DND-41 (cell line): Measurements from ENCODE around the gene CROCC.

ENCODE experiments used
- ATAC-seq: fragments of 200-7000 bp; cut with Tn5 transposase; 3 replicates; pipeline ENCODE4 v1.9.1; 2021; ENCODE audit warnings: low read depth; ENCODE audit not compliant: insufficient read depth
- DNase-seq: peaks from one replicate; pipeline ENCODE4 v3.0.0-alpha.2; 2020
- H2AFZ ChIP-seq: 2 replicates; pipeline ENCODE4 v1.6.0; 2012; ENCODE audit warnings: low read depth, low read length
- H3K27ac ChIP-seq: 2 replicates; pipeline ENCODE4 v1.5.1; 2012; ENCODE audit warnings: low read length, inconsistent platforms
- H3K27me3 ChIP-seq: fragments of 200-600 bp; sonication (generic); 2 replicates; pipeline ENCODE4 v1.6.0; 2012; ENCODE audit warnings: low read length, mild to moderate bottlenecking, inconsistent platforms; ENCODE audit not compliant: insufficient read depth, poor library complexity
- H3K36me3 ChIP-seq: 2 replicates; pipeline ENCODE4 v1.5.1; 2012; ENCODE audit warnings: low read length, inconsistent platforms; ENCODE audit not compliant: insufficient read depth
- H3K4me1 ChIP-seq: 2 replicates; pipeline ENCODE4 v1.5.1; 2012; ENCODE audit warnings: mild to moderate bottlenecking, low read length; ENCODE audit not compliant: insufficient read depth
- H3K4me2 ChIP-seq: 2 replicates; pipeline ENCODE4 v1.6.0; 2012; ENCODE audit warnings: mild to moderate bottlenecking, moderate library complexity, low read length, inconsistent platforms; ENCODE audit not compliant: insufficient read depth
- H3K4me3 ChIP-seq, 2 experiments: fragments of 200-600 bp in 1 of 2; shearing (Covaris generic) in 1 of 2; 2 replicates each; pipeline ENCODE4 v1.5.1; 2012 to 2016; ENCODE audit warnings: inconsistent platforms in 2 of 2, low read length in 2 of 2, mild to moderate bottlenecking in 2 of 2, low read depth in 1 of 2, moderate library complexity in 1 of 2
- H3K79me2 ChIP-seq: 2 replicates; pipeline ENCODE4 v1.6.0; 2012; ENCODE audit warnings: low read length, inconsistent platforms; ENCODE audit not compliant: insufficient read depth
- H3K9ac ChIP-seq: 2 replicates; pipeline ENCODE4 v1.6.0; 2012; ENCODE audit warnings: low read depth, mild to moderate bottlenecking, inconsistent platforms, low read length, moderate library complexity
- H3K9me3 ChIP-seq: 2 replicates; pipeline ENCODE4 v1.5.1; 2012; ENCODE audit warnings: low read length, moderate library complexity, mild to moderate bottlenecking, inconsistent platforms; ENCODE audit not compliant: insufficient read depth, severe bottlenecking
- H4K20me1 ChIP-seq: 2 replicates; pipeline ENCODE4 v1.6.0; 2012; ENCODE audit warnings: low read length; ENCODE audit not compliant: insufficient read depth
- EZH2 ChIP-seq: IDR thresholded peaks from 3 replicates; pipeline ENCODE4 v1.6.1; 2012; ENCODE audit warnings: borderline replicate concordance, low read depth, mild to moderate bottlenecking, moderate library complexity, low read length, inconsistent platforms; ENCODE audit not compliant: severe bottlenecking
- TF ChIP-seq, protein P1 (sequence below): IDR thresholded peaks from 2 replicates; pipeline ENCODE4 v1.5.1; 2012; ENCODE audit warnings: borderline replicate concordance, low read length, moderate library complexity, mild to moderate bottlenecking; ENCODE audit not compliant: poor library complexity, severe bottlenecking; ENCODE audit errors: extremely low read depth

Gene CROCC

DNA sequence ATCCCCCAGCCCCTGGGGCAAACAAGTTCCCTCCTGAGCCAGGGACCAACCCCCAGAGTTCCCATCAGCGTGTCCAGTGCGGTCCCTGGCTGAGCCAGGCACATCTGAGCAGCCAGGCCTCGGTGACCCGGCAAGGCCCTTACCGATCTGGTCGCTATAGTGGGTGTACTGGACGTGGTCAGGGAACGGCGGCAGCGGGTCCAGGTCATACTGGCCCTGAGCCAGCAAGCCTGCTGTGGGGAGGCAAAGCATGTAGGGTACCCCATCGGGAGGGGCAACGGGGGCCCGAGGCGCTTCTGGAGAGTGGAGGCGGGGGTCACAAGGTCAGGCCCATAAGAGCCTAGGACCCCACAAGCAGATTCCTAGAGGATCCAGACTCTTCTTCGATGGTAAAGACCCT, 55.2 kb downstream of the CROCC start:
- Histone ChIP-seq H2AFZ (no peak overlapping the region), H3K27ac (no peak overlapping the region), H3K4me1 (no peaks in the 10 kb centered on the region), H4K20me1 (no peaks in the 10 kb centered on the region; the same call in 1 of the 2 replicates), H3K36me3 (no peaks in the 10 kb centered on the region), H3K9ac (no peak overlapping the region), H3K9me3 (no peaks in the 10 kb centered on the region), H3K4me2 (no peak overlapping the region), H3K4me3 (no peak overlapping the region), H3K79me2 (no peaks in the 10 kb centered on the region), H3K27me3 (no peaks in the 10 kb centered on the region)
- TF ChIP-seq EZH2, result no peak
- TF ChIP-seq, protein P1, sequence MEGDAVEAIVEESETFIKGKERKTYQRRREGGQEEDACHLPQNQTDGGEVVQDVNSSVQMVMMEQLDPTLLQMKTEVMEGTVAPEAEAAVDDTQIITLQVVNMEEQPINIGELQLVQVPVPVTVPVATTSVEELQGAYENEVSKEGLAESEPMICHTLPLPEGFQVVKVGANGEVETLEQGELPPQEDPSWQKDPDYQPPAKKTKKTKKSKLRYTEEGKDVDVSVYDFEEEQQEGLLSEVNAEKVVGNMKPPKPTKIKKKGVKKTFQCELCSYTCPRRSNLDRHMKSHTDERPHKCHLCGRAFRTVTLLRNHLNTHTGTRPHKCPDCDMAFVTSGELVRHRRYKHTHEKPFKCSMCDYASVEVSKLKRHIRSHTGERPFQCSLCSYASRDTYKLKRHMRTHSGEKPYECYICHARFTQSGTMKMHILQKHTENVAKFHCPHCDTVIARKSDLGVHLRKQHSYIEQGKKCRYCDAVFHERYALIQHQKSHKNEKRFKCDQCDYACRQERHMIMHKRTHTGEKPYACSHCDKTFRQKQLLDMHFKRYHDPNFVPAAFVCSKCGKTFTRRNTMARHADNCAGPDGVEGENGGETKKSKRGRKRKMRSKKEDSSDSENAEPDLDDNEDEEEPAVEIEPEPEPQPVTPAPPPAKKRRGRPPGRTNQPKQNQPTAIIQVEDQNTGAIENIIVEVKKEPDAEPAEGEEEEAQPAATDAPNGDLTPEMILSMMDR, result no peak
- no peak for DNase-seq
- no peak for ATAC-seq

DNA sequence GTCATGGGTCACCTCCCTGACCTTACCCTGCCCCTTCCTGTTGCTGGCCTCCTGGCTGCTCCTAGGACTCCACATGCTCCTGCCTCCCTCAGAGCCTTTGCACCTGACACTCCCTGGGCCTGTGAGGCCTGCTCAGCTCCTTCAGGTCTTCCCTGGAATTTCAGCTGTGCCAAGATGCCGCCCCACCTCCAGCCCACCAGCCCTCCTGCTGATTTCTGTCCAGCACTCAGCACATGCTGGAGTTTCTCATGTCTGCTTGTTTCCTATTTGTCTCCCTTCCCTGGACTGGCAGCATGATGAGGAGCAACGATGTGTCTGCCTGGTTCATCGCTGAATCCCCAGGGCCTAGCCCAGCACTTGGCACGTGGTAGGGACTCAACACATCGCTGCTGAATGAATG, 55.6 kb downstream of the CROCC start:
- Histone ChIP-seq H3K9ac (no peak overlapping the region), H3K9me3 (no peaks in the 10 kb centered on the region), H3K4me3 (no peak overlapping the region), H3K4me1 (no peaks in the 10 kb centered on the region), H3K36me3 (no peaks in the 10 kb centered on the region), H4K20me1 (no peaks in the 10 kb centered on the region; the same call in 1 of the 2 replicates), H2AFZ (no peak overlapping the region), H3K27me3 (no peaks in the 10 kb centered on the region), H3K79me2 (no peaks in the 10 kb centered on the region), H3K4me2 (no peak overlapping the region), H3K27ac (no peak overlapping the region)
- no peak for DNase-seq
- no peak for ATAC-seq
- TF ChIP-seq, protein P1, result no peak
- TF ChIP-seq EZH2, result no peak

GRCh38 chr1:16978139-16978538, 56.4 kb downstream of the CROCC start:
- H3K4me1 ChIP-seq, result no peaks in the 10 kb centered on the region
- no peak overlapping the region for H2AFZ ChIP-seq
- TF ChIP-seq, protein P1, result no peak
- no peak for TF ChIP-seq EZH2
- H4K20me1 ChIP-seq, result no peaks in the 10 kb centered on the region; the same call in 1 of the 2 replicates
- no peaks in the 10 kb centered on the region for H3K27me3 ChIP-seq
- H3K27ac ChIP-seq, result no peak overlapping the region
- DNase-seq, result no peak
- no peaks in the 10 kb centered on the region for H3K9me3 ChIP-seq
- ATAC-seq, result no peak
- H3K9ac ChIP-seq, result no peak overlapping the region
- no peaks in the 10 kb centered on the region for H3K36me3 ChIP-seq
- no peak overlapping the region for H3K4me3 ChIP-seq
- no peak overlapping the region for H3K4me2 ChIP-seq
- H3K79me2 ChIP-seq, result no peaks in the 10 kb centered on the region
